K562 (cell line): ENCODE results near the gene PSMA2.

Experiments
- CEBPB ChIP-seq: fragments of 450-650 bp; IDR thresholded peaks from 2 replicates; pipeline ENCODE4 v1.6.1; 2016; ENCODE audit warnings: missing genetic modification characterization, missing compliant biosample characterization
- CSDE1 ChIP-seq, 2 experiments: fragments of 450-650 bp; IDR thresholded peaks; 2 replicates each; pipeline ENCODE4 v1.6.1; 2016; ENCODE audit warnings: mild to moderate bottlenecking in 1 of 2
- IRF2 ChIP-seq: sonication (generic); formaldehyde crosslinking; IDR thresholded peaks from 2 replicates; pipeline ENCODE4 v1.8.1; 2022; ENCODE audit warnings: mild to moderate bottlenecking, missing genetic modification reagents
- PTTG1 ChIP-seq: fragments of 450-650 bp; IDR thresholded peaks from 2 replicates; pipeline ENCODE4 v1.6.1; 2016; ENCODE audit warnings: low read depth, mild to moderate bottlenecking, missing genetic modification characterization, missing compliant biosample characterization
- TF ChIP-seq, protein P1 (sequence below), 3 experiments: IDR thresholded peaks in 2 of 3; conservative IDR thresholded peaks in 1 of 3; 2 replicates each; pipeline ENCODE4 v1.5.1; 2011 to 2012; ENCODE audit warnings: low read length in 3 of 3, mild to moderate bottlenecking in 3 of 3, control low read depth in 2 of 3, improper control_type of control experiment in 1 of 3, inconsistent platforms in 1 of 3, low read depth in 1 of 3, mixed read lengths in 1 of 3, moderate library complexity in 1 of 3; ENCODE audit not compliant: insufficient read depth in 2 of 3

DNA sequence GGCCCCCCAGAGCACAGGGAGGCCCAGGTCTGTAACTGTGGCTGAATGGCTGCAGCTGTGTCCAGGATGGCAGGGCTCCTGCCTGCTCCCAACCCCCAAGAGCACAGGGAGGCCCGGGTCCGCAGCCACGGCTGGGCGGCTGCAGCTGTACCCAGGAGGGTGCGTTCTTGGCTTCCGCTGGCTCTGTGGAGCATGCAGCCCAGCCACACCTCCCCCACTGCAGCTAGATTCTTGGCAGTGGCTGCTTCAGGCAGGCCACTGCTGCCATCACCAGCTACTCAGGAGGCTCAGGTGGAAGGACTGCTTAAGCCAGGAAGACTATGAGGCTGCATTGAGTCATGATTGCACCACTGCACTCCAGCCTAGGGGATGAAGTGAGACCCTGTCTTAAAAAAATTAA is 48.0 kb downstream of the PSMA2 start:
- TF ChIP-seq, protein P1, sequence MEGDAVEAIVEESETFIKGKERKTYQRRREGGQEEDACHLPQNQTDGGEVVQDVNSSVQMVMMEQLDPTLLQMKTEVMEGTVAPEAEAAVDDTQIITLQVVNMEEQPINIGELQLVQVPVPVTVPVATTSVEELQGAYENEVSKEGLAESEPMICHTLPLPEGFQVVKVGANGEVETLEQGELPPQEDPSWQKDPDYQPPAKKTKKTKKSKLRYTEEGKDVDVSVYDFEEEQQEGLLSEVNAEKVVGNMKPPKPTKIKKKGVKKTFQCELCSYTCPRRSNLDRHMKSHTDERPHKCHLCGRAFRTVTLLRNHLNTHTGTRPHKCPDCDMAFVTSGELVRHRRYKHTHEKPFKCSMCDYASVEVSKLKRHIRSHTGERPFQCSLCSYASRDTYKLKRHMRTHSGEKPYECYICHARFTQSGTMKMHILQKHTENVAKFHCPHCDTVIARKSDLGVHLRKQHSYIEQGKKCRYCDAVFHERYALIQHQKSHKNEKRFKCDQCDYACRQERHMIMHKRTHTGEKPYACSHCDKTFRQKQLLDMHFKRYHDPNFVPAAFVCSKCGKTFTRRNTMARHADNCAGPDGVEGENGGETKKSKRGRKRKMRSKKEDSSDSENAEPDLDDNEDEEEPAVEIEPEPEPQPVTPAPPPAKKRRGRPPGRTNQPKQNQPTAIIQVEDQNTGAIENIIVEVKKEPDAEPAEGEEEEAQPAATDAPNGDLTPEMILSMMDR (IDR thresholded peaks at IDR 0.05 in 2 of 3, conservative IDR thresholded peaks at IDR 0.05 in 1 of 3; ENCODE audit: insufficient read depth in 2 of 3, low read depth in 1 of 3, low read length in 3 of 3): no peak
- TF ChIP-seq CEBPB (tag) (no peak), PTTG1 (tag) (no peak), IRF2 (CRISPR knock-in tag) (no peak), CSDE1 (IDR thresholded peaks at IDR 0.05) (no peak)
